GM12873 (cell line): ENCODE data around the gene S100A4.

Source experiments
- TF ChIP-seq, protein P1 (sequence below): IDR thresholded peaks from 2 replicates; pipeline ENCODE4 v1.5.1; 2012; ENCODE audit warnings: low read depth, mild to moderate bottlenecking, moderate library complexity, low read length, control low read depth; ENCODE audit not compliant: insufficient read depth; ENCODE audit errors: missing control alignments

S100A4 gene

DNA sequence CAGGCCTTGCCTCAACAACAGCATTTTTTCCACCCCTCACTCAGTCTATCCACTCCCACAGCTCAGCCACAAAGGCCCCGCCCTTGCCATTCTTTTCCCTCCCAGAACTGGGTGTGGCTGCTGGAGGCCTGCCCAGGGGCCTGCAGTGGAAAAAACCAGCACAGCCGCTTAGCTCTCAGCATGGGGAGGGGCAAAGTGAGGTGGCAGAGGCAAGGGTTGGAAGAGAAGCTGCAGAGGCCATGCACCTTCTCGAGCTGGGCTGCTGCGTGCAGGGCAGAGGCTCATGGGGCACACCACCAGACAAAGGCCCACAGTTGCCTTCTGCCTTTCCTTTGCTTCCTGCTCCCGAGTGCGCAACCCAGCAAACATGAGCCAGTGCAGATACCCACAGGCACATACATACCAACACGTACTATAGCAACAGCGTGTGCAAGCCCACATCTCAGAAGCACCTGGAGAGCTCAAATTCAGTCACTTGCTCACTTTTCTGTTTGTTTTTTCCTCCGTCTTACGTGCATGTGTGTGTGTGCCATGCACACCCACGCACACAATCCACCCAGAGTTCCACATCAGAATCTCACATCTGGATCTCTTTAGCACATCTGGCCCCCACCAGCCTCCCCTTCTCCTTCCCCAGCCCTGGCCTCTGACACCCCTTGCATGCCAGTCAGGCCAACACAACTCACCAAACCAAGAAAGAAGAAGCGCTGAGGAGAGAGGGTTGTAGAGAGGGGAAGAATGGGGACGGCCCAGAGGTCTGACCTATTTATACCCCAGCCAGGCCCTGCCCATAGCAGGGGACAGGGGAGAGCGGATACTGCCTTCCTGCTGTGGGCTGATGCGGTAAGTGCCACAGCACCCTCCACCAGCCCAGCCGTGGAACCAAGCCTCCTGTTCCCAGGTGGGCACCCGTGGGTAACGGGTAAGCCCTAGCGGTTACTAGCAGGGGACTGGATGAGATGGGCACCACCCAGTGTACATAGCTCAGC, at the start of gene S100A4:
Gene S100A4 (minus strand): TSS at position 740 of the 989 bp plus-strand sequence. CDS start 1,012 bp downstream, outside the sequence.
- TF ChIP-seq, protein P1, sequence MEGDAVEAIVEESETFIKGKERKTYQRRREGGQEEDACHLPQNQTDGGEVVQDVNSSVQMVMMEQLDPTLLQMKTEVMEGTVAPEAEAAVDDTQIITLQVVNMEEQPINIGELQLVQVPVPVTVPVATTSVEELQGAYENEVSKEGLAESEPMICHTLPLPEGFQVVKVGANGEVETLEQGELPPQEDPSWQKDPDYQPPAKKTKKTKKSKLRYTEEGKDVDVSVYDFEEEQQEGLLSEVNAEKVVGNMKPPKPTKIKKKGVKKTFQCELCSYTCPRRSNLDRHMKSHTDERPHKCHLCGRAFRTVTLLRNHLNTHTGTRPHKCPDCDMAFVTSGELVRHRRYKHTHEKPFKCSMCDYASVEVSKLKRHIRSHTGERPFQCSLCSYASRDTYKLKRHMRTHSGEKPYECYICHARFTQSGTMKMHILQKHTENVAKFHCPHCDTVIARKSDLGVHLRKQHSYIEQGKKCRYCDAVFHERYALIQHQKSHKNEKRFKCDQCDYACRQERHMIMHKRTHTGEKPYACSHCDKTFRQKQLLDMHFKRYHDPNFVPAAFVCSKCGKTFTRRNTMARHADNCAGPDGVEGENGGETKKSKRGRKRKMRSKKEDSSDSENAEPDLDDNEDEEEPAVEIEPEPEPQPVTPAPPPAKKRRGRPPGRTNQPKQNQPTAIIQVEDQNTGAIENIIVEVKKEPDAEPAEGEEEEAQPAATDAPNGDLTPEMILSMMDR: no peak

DNA sequence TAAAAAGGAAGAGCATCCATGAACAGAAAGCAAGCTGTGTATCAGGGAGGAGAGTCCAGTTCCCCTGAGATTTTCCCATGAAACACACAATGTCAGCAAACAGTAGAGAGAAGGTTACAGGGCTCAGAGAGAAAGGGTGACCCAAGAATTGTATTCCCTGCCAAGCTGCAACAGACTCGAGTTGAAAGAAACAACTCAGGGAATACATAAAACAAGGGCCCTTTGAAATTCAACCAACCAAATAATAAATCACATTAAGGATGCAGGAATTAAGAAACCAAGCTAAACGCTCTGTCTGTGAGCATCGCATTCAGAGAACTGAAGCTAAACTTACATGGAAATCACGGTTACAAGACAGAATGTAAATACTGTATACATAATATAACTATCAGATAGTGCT, 47.1 kb upstream of the S100A4 start:
- TF ChIP-seq, protein P1: no peak

DNA sequence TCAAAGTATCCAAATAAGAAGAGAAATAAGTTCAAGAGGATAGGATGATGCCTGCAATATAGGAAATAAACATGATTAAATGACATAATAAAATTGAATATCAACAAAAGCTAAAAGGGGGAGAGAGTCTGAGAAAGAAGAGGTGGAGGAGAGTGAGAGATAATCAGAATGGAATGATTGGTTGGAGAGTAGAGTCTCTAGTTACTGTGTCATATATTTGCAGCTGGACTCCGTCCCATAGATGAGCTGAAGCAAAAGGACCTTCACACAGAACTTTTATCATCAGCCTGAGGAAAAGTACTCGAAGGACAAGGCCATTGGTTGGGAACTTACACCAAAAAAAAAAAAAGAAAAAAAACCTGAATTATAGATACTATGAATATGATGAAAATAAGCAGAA, 42.9 kb upstream of the S100A4 start:
- TF ChIP-seq, protein P1: no peak

DNA sequence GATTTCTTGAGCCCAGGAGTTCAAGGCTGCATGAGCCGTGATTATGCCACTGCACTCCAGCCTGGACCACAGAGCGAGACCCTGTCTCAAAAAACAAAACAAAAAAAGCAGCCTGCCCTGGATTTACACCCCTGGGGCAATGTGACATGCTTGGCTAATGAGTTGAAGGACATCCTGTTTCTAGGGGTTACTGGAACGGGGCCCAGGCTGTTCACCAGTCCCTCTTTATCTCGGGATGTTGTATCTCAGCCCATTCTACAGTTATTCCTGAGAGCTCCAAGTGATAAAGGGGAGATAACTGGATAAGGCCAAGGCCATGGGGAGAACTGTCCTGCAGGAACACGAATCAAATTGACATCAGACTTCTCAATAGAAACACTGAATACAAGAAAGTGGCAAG, 41.7 kb upstream of the S100A4 start:
- TF ChIP-seq, protein P1: no peak

DNA sequence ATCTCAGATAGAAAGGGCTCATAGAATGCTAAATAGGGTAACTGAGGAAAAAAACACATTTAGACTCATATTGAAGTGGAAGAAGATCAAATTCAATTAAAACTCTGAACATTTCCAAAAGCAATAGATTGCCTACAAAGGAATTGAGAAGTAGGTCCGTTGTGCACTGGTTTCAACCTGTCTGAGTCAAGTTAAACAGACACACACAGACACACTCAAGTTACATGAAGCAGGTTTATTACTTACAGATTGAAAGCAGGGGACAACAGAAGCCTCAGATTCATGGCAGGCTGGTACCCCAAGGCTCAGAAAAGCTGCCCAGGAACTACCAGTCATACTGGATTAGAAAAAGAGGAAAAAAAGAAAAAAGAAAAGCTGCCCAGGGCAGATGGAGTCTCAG, 40.7 kb upstream of the S100A4 start:
- TF ChIP-seq, protein P1: no peak

DNA sequence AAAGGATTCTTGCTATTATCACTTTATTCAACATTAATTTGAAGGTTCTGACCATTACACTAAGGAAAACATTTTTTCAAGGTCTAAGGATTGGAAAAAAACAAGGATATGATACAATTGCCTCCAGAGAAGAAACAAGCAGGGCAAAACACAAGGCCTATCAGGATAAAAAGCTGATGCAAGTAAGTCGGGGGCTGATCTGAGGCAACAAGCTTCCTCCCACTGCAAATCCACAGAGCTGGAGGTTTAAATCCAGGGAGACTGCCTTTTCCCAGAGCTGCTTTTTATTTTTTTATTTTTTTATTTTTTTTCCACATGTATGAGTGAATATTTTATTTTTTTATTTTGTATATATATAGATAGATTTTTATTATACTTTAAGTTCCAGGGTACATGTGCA, 39.4 kb upstream of the S100A4 start:
- TF ChIP-seq, protein P1: no peak

DNA sequence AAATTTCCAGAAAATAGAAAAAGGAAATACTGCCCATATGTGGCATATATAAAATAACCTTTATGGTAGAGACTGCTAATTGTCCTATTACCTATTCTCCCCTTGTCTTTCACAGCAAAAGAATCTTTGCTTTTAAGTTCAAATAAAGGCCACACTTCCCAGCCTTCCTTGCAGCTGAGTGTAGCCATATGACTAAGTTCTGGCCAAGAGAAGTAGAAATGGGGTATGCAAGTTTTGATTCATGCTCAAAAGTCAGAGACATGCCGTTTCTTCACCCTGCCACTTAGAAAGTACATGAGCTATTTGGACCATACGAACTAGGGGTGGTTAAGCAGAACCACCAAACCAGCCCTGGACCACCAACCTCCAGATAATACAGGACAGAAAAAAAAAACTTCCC, 38.4 kb upstream of the S100A4 start:
- TF ChIP-seq, protein P1: no peak
